ENCODE data around the gene PSME1. TPM values are rescaled to one million over a fixed set of nuclear protein-coding genes. Genes with fewer than 3 reads are reported as not detected.

The PSME1 gene
- total and polyA plus RNA-seq, 2 of the 13 experiments (the other 11 are each of a cell fraction or from before 2014, with no cell fraction given) = 159 to 608 TPM

DNA sequence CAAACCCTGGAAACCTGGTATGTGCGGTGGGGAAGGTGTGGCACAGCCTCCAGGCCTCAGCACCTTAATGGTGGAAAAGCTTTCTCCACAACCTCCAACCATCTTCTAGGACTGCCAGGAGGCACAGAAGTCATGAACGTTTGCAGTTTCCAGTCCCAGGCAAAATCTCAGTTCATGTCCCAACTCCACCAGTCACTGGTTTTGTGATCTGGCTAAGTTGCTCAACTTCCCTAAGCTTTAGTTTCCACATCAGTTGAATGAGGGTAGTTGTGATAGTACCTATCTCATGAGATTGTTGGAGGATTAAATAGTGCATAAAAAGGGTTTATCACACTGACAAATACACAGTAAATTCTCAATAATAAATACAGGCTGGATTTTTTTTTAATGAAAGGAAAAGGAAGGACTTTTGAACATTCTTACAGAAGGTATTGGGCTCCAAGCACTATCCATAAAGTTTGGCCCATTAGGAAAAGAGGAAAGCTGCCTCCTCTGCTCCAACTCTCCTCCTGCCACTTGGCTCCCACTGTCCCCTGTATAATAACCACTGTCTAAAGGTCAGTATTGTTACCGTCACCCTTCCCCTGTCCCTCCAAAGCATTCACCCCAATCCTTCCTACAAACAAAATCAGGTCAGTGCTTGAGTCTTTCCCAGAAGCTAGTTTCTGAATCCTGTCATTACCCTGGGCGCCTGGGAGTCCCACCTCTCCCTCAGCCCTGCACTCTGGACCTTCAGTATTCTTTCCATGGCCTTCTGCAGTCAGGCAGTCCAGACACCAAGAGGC is 35.6 kb upstream of the PSME1 start (continued):
- TF ChIP-seq, protein P1, sequence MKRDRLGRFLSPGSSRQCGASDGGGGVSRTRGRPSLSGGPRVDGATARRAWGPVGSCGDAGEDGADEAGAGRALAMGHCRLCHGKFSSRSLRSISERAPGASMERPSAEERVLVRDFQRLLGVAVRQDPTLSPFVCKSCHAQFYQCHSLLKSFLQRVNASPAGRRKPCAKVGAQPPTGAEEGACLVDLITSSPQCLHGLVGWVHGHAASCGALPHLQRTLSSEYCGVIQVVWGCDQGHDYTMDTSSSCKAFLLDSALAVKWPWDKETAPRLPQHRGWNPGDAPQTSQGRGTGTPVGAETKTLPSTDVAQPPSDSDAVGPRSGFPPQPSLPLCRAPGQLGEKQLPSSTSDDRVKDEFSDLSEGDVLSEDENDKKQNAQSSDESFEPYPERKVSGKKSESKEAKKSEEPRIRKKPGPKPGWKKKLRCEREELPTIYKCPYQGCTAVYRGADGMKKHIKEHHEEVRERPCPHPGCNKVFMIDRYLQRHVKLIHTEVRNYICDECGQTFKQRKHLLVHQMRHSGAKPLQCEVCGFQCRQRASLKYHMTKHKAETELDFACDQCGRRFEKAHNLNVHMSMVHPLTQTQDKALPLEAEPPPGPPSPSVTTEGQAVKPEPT (CRISPR knock-in tag; IDR thresholded peaks at IDR 0.05; ENCODE audit: low read depth) = 0 out of 2 replicates have a peak, but pooled peaks have one; percentile 29
- TF ChIP-seq ZNF446 (CRISPR knock-in tag; IDR thresholded peaks at IDR 0.05) (no peak), RBFOX2 (IDR thresholded peaks at IDR 0.05; ENCODE audit: low read depth, low read length) (peak; percentile 57; the same call in 1 of the 2 replicates), ZNF841 (CRISPR knock-in tag; IDR thresholded peaks at IDR 0.05; ENCODE audit: borderline replicate concordance) (no peak), NCOA2 (CRISPR knock-in tag; IDR thresholded peaks at IDR 0.05) (no peak), SMAD1 (CRISPR knock-in tag; IDR thresholded peaks at IDR 0.05; ENCODE audit: borderline replicate concordance, low read depth) (0 out of 2 replicates have a peak, but pooled peaks have one; percentile 7), MEF2D (CRISPR knock-in tag; IDR thresholded peaks at IDR 0.05) (no peak), ZNF235 (CRISPR knock-in tag; IDR thresholded peaks at IDR 0.05; ENCODE audit: borderline replicate concordance) (0 out of 2 replicates have a peak, but pooled peaks have one; percentile 7), CBX5 (CRISPR knock-in tag; IDR thresholded peaks at IDR 0.05; ENCODE audit: borderline replicate concordance) (0 out of 2 replicates have a peak, but pooled peaks have one; percentile 17), REPIN1 (CRISPR knock-in tag; IDR thresholded peaks at IDR 0.05; ENCODE audit: borderline replicate concordance, low read depth) (0 out of 2 replicates have a peak, but pooled peaks have one; percentile 9), FOSL2 (CRISPR knock-in tag; IDR thresholded peaks at IDR 0.05) (no peak), ZSCAN29 (CRISPR knock-in tag; conservative IDR thresholded peaks at IDR 0.05) (0 out of 2 replicates have a peak, but pooled peaks have one; percentile 53)
- TF ChIP-seq, protein P2, sequence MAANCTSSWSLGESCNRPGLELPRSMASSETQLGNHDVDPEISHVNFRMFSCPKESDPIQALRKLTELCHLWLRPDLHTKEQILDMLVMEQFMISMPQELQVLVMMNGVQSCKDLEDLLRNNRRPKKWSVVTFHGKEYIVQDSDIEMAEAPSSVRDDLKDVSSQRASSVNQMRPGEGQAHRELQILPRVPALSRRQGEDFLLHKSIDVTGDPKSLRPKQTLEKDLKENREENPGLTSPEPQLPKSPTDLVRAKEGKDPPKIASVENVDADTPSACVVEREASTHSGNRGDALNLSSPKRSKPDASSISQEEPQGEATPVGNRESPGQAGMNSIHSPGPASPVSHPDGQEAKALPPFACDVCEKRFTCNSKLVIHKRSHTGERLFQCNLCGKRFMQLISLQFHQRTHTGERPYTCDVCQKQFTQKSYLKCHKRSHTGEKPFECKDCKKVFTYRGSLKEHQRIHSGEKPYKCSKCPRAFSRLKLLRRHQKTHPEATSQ (CRISPR knock-in tag; IDR thresholded peaks at IDR 0.05; ENCODE audit: borderline replicate concordance) = no peak
- TF ChIP-seq, protein P3, sequence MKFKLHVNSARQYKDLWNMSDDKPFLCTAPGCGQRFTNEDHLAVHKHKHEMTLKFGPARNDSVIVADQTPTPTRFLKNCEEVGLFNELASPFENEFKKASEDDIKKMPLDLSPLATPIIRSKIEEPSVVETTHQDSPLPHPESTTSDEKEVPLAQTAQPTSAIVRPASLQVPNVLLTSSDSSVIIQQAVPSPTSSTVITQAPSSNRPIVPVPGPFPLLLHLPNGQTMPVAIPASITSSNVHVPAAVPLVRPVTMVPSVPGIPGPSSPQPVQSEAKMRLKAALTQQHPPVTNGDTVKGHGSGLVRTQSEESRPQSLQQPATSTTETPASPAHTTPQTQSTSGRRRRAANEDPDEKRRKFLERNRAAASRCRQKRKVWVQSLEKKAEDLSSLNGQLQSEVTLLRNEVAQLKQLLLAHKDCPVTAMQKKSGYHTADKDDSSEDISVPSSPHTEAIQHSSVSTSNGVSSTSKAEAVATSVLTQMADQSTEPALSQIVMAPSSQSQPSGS (CRISPR knock-in tag; IDR thresholded peaks at IDR 0.05) = peak; percentile 30; the same call in 1 of the 2 replicates
- TF ChIP-seq, protein P4, sequence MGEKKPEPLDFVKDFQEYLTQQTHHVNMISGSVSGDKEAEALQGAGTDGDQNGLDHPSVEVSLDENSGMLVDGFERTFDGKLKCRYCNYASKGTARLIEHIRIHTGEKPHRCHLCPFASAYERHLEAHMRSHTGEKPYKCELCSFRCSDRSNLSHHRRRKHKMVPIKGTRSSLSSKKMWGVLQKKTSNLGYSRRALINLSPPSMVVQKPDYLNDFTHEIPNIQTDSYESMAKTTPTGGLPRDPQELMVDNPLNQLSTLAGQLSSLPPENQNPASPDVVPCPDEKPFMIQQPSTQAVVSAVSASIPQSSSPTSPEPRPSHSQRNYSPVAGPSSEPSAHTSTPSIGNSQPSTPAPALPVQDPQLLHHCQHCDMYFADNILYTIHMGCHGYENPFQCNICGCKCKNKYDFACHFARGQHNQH (CRISPR knock-in tag; IDR thresholded peaks at IDR 0.05) = no peak

Data from HepG2 (cell line).